Measurements from ENCODE around the gene LGALS7. TPM values are rescaled to one million over a fixed set of nuclear protein-coding genes. Genes with fewer than 3 reads are reported as not detected.
"Not testable (repeated sequence)": the region's sequence is repeated elsewhere in the genome, so short reads cannot be mapped to it uniquely, and the experiment has no call there.

The LGALS7 gene
- total and polyA plus RNA-seq, 10 of the 15 experiments (the other 5 are each of a cell fraction or from before 2014, with no cell fraction given) = 0.19 TPM; not detected in 9

GRCh38 chr19:38816131-38816750, 42.9 kb upstream of the LGALS7 start:
- FAIRE-seq = no peak
- Histone ChIP-seq H4K20me1 (ENCODE audit: control insufficient read depth, insufficient read depth) (no peaks in the 10 kb centered on the region), H3K9me3 (replicated peaks; ENCODE audit: control insufficient read depth, insufficient read depth, low read length) (no peaks in the 10 kb centered on the region), H3K36me3 (ENCODE audit: control insufficient read depth in 2 of 2, insufficient read depth in 2 of 2, low read length in 1 of 2) (peaks cover 3% of the 10 kb centered on the region in 2 experiments; a peak in 2 of 4 replicates), H3K27me3 (replicated peaks in 1 of 2; ENCODE audit: control insufficient read depth in 2 of 2, insufficient read depth in 2 of 2, low read length in 1 of 2) (no peaks in the 10 kb centered on the region), H3K9ac (ENCODE audit: control insufficient read depth, insufficient read depth, low read length) (no peak overlapping the region), H3K4me1 (ENCODE audit: control insufficient read depth, insufficient read depth, low read length) (no peaks in the 10 kb centered on the region), H2AFZ (ENCODE audit: control insufficient read depth, low read depth, low read length) (no peak overlapping the region), H3K27ac (ENCODE audit: control insufficient read depth, insufficient read depth) (no peak overlapping the region), H3K79me2 (ENCODE audit: control insufficient read depth, insufficient read depth, low read length) (no peaks in the 10 kb centered on the region), H3K4me3 (no peak overlapping the region), H3K4me2 (ENCODE audit: control insufficient read depth, insufficient read depth) (no peak overlapping the region)
- DNase-seq (ENCODE audit: low read depth, low spot score) = no peak
- BruUV-seq (replicated peaks) = no TSS peak
- ATAC-seq = no peak
- in situ Hi-C loops (cut with MboI) (no loop called here), intact Hi-C loops (cut with micrococcal nuclease; ENCODE audit: unreplicated experiment) (no loop called here)
- CTCF ChIA-PET = interaction anchor here (0.6 kb wide), 1 partner anchor 346 kb away, joined by 3 read pairs; no protein-coding TSS in a partner anchor
- WGBS (ENCODE audit: insufficient coverage, insufficient replicate concordance, low lambda C conversion rate, missing lambda C conversion rate) = 94% methylated on average over 16 of the region's 18 CpGs
- POLR2A ChIA-PET = no interaction called here
- TF ChIP-seq ZNF207 (IDR thresholded peaks at IDR 0.05; ENCODE audit: borderline replicate concordance) (no peak), POLR2AphosphoS2 (IDR thresholded peaks at IDR 0.05; ENCODE audit: low read depth, low read length) (no peak)
- RAD21 ChIA-PET (ENCODE audit: unreplicated experiment) = interaction anchor here (0.6 kb wide), 1 partner anchor 70 kb away, joined by 3 read pairs; no protein-coding TSS in a partner anchor
- SMC1A ChIA-PET (ENCODE audit: uncharacterized antibody, unreplicated experiment) = interaction anchor here (0.5 kb wide), 1 partner anchor 70 kb away, joined by 3 read pairs; no protein-coding TSS in a partner anchor

GRCh38 chr19:38815059-38816001, 42.0 kb upstream of the LGALS7 start:
- no peaks in the 10 kb centered on the region for H3K79me2 ChIP-seq (ENCODE audit: control insufficient read depth, insufficient read depth, low read length)
- ATAC-seq = no peak
- no peaks in the 10 kb centered on the region for H3K27me3 ChIP-seq (replicated peaks in 1 of 2; ENCODE audit: control insufficient read depth in 2 of 2, insufficient read depth in 2 of 2, low read length in 1 of 2)
- DNase-seq (ENCODE audit: low read depth, low spot score) = no peak
- TSS peak; percentile 89 for BruUV-seq (replicated peaks)
- H4K20me1 ChIP-seq (ENCODE audit: control insufficient read depth, insufficient read depth) = no peaks in the 10 kb centered on the region
- H2AFZ ChIP-seq (ENCODE audit: control insufficient read depth, low read depth, low read length) = no peak overlapping the region
- no peak overlapping the region for H3K4me2 ChIP-seq (ENCODE audit: control insufficient read depth, insufficient read depth)
- no peak overlapping the region for H3K9ac ChIP-seq (ENCODE audit: control insufficient read depth, insufficient read depth, low read length)
- no peaks in the 10 kb centered on the region for H3K9me3 ChIP-seq (replicated peaks; ENCODE audit: control insufficient read depth, insufficient read depth, low read length)
- ChIA-PET RAD21 (ENCODE audit: unreplicated experiment) (no interaction called here), SMC1A (ENCODE audit: uncharacterized antibody, unreplicated experiment) (no interaction called here), CTCF (no interaction called here), POLR2A (no interaction called here)
- in situ Hi-C loops (cut with MboI) (no loop called here), intact Hi-C loops (cut with micrococcal nuclease; ENCODE audit: unreplicated experiment) (no loop called here)
- H3K36me3 ChIP-seq (ENCODE audit: control insufficient read depth in 2 of 2, insufficient read depth in 2 of 2, low read length in 1 of 2) = peaks cover 3% of the 10 kb centered on the region in 2 experiments; a peak in 2 of 4 replicates
- no peak overlapping the region for H3K27ac ChIP-seq (ENCODE audit: control insufficient read depth, insufficient read depth)
- H3K4me3 ChIP-seq = no peak overlapping the region
- 96% methylated on average over 22 of the region's 34 CpGs for WGBS (ENCODE audit: insufficient coverage, insufficient replicate concordance, low lambda C conversion rate, missing lambda C conversion rate)
- FAIRE-seq = no peak
- H3K4me1 ChIP-seq (ENCODE audit: control insufficient read depth, insufficient read depth, low read length) = no peaks in the 10 kb centered on the region
- no peak for TF ChIP-seq ZBTB4 (CRISPR knock-in tag; IDR thresholded peaks at IDR 0.05)
- TF ChIP-seq POLR2A (IDR thresholded peaks at IDR 0.05; ENCODE audit: low read depth, low read length) = peak; percentile 34

- H3K9ac ChIP-seq (ENCODE audit: control insufficient read depth, insufficient read depth, low read length); H3K79me2 ChIP-seq (ENCODE audit: control insufficient read depth, insufficient read depth, low read length); BruUV-seq (replicated peaks); H3K4me1 ChIP-seq (ENCODE audit: control insufficient read depth, insufficient read depth, low read length); POLR2A ChIA-PET; H3K36me3 ChIP-seq (ENCODE audit: control insufficient read depth in 2 of 2, insufficient read depth in 2 of 2, low read length in 1 of 2); H2AFZ ChIP-seq (ENCODE audit: control insufficient read depth, low read depth, low read length); FAIRE-seq; RAD21 ChIA-PET (ENCODE audit: unreplicated experiment); ATAC-seq; H4K20me1 ChIP-seq (ENCODE audit: control insufficient read depth, insufficient read depth); H3K4me2 ChIP-seq (ENCODE audit: control insufficient read depth, insufficient read depth); DNase-seq (ENCODE audit: low read depth, low spot score); H3K4me3 ChIP-seq; in situ Hi-C loops (cut with MboI); H3K27ac ChIP-seq (ENCODE audit: control insufficient read depth, insufficient read depth); H3K27me3 ChIP-seq (replicated peaks in 1 of 2; ENCODE audit: control insufficient read depth in 2 of 2, insufficient read depth in 2 of 2, low read length in 1 of 2); intact Hi-C loops (cut with micrococcal nuclease; ENCODE audit: unreplicated experiment); H3K9me3 ChIP-seq (replicated peaks; ENCODE audit: control insufficient read depth, insufficient read depth, low read length): not testable (repeated sequence)
- ChIA-PET SMC1A (ENCODE audit: uncharacterized antibody, unreplicated experiment) (interaction anchor here (0.6 kb wide), 1 partner anchor 9 kb away, joined by 3 read pairs; no protein-coding TSS in a partner anchor), CTCF (interaction anchor here (1.3 kb wide), 3 partner anchors 13 to 73 kb away, joined by 3 to 4 read pairs (median 3); no protein-coding TSS in a partner anchor)
- 68% methylated on average over 2 of the region's 2 CpGs for WGBS (ENCODE audit: insufficient coverage, insufficient replicate concordance, low lambda C conversion rate, missing lambda C conversion rate)
Observed at GRCh38 chr19:38813932-38814331, 40.6 kb upstream of the LGALS7 start.
